HCT116 (cell line): ENCODE data around the gene MORC1.

ENCODE experiments used
- EGR1 ChIP-seq: IDR thresholded peaks from 2 replicates; pipeline ENCODE4 v1.6.1; 2012; ENCODE audit warnings: low read depth
- EZH2phosphoT487 ChIP-seq: fragments of 200-600 bp; IDR thresholded peaks from 2 replicates; pipeline ENCODE4 v1.6.1; 2018; ENCODE audit warnings: antibody characterized with exemption, borderline replicate concordance
- TF ChIP-seq, protein P1 (sequence below), 3 experiments: fragments of 200-600 bp in 1 of 3; sonication (generic) in 1 of 3; IDR thresholded peaks in 2 of 3; conservative IDR thresholded peaks in 1 of 3; 2 replicates each; pipeline ENCODE4 v1.5.1; 2012 to 2017; ENCODE audit warnings: low read depth in 2 of 3, low read length in 2 of 3, antibody characterized with exemption in 1 of 3, borderline replicate concordance in 1 of 3, control low read depth in 1 of 3, mild to moderate bottlenecking in 1 of 3, mixed read lengths in 1 of 3, mixed run types in 1 of 3, moderate library complexity in 1 of 3; ENCODE audit not compliant: insufficient read depth in 1 of 3
- TF ChIP-seq, protein P2 (sequence below): IDR thresholded peaks from 2 replicates; pipeline ENCODE4 v1.6.1; 2011; ENCODE audit warnings: mild to moderate bottlenecking, low read length, moderate library complexity; ENCODE audit not compliant: insufficient replicate concordance; ENCODE audit errors: extremely low read depth

DNA sequence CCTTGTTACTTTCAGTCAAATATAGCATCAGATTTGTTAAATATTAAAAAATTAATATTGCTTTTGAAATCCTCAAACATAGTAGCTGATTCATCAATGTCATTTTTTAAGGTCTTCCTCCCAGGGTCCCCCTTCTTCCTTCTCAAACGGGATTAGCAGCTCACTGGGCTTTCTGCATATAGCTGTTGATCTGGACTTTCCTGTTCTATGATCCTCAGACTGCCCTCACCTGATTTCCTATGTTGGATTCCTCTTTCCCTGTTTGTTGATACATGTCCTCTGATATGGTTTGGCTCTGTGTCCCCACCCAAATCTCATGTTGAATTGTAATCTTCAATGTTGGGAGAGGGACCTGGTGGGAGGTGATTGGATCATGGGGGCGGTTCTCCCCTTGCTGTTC is 170.1 kb downstream of the MORC1 start:
- no peak for TF ChIP-seq EZH2phosphoT487
- TF ChIP-seq, protein P1, sequence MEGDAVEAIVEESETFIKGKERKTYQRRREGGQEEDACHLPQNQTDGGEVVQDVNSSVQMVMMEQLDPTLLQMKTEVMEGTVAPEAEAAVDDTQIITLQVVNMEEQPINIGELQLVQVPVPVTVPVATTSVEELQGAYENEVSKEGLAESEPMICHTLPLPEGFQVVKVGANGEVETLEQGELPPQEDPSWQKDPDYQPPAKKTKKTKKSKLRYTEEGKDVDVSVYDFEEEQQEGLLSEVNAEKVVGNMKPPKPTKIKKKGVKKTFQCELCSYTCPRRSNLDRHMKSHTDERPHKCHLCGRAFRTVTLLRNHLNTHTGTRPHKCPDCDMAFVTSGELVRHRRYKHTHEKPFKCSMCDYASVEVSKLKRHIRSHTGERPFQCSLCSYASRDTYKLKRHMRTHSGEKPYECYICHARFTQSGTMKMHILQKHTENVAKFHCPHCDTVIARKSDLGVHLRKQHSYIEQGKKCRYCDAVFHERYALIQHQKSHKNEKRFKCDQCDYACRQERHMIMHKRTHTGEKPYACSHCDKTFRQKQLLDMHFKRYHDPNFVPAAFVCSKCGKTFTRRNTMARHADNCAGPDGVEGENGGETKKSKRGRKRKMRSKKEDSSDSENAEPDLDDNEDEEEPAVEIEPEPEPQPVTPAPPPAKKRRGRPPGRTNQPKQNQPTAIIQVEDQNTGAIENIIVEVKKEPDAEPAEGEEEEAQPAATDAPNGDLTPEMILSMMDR (IDR thresholded peaks at IDR 0.05 in 2 of 3, conservative IDR thresholded peaks at IDR 0.05 in 1 of 3; ENCODE audit: borderline replicate concordance in 1 of 3, insufficient read depth in 1 of 3, low read depth in 2 of 3, low read length in 2 of 3), result no peak
- TF ChIP-seq, protein P2, sequence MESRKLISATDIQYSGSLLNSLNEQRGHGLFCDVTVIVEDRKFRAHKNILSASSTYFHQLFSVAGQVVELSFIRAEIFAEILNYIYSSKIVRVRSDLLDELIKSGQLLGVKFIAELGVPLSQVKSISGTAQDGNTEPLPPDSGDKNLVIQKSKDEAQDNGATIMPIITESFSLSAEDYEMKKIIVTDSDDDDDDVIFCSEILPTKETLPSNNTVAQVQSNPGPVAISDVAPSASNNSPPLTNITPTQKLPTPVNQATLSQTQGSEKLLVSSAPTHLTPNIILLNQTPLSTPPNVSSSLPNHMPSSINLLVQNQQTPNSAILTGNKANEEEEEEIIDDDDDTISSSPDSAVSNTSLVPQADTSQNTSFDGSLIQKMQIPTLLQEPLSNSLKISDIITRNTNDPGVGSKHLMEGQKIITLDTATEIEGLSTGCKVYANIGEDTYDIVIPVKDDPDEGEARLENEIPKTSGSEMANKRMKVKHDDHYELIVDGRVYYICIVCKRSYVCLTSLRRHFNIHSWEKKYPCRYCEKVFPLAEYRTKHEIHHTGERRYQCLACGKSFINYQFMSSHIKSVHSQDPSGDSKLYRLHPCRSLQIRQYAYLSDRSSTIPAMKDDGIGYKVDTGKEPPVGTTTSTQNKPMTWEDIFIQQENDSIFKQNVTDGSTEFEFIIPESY, result no peak
- TF ChIP-seq EGR1, result no peak
